PFSK-1 (cell line): ENCODE results near the gene MGA.

Experiments used
- POLR2AphosphoS5 ChIP-seq: IDR thresholded peaks from 2 replicates; pipeline ENCODE4 v1.6.1; 2012; ENCODE audit warnings: low read depth, mild to moderate bottlenecking, control low read depth, low read length, moderate library complexity
- REST ChIP-seq, 2 experiments: IDR thresholded peaks; 2 replicates each; pipeline versions ENCODE4 v1.6.1 to v1.8.0; 2011 to 2012; ENCODE audit warnings: low read depth in 2 of 2, low read length in 2 of 2, control low read depth in 1 of 2, inconsistent platforms in 1 of 2, mild to moderate bottlenecking in 1 of 2, moderate library complexity in 1 of 2; ENCODE audit not compliant: insufficient read depth in 1 of 2
- SIN3A ChIP-seq: IDR thresholded peaks from 2 replicates; pipeline ENCODE4 v1.6.1; 2012; ENCODE audit warnings: mild to moderate bottlenecking, low read length, moderate library complexity, borderline replicate concordance; ENCODE audit not compliant: insufficient read depth

DNA sequence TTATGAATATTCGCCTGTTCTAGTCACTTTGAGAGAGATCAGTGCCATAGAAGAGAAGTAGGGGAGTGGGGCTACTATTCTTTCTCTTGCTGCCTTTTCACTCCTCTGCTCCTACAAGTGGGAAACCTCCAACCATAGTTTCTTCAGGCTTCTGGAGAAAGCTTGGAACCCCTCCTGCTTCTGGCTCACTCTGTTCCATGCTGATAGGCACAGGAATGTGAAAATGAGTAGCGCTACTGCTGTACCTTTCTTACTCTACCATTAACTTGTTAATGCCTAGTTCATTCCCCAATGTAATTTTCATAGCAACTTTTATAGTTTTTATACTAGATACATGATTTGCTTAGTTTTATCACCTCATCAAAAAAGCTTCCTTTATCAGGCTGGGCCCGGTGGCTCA is 141.0 kb downstream of the MGA start:
- TF ChIP-seq SIN3A (no peak), POLR2AphosphoS5 (no peak), REST (IDR thresholded peaks at IDR 0.05; ENCODE audit: insufficient read depth in 1 of 2, low read depth in 2 of 2, low read length in 2 of 2) (no peak)
